GM04503 (cell line): ENCODE measurements around the gene TBX6.

Source experiments
- DNase-seq: peaks from one replicate; pipeline ENCODE4 v3.0.0-alpha.2; 2012; ENCODE audit warnings: low read depth

The TBX6 gene

DNA sequence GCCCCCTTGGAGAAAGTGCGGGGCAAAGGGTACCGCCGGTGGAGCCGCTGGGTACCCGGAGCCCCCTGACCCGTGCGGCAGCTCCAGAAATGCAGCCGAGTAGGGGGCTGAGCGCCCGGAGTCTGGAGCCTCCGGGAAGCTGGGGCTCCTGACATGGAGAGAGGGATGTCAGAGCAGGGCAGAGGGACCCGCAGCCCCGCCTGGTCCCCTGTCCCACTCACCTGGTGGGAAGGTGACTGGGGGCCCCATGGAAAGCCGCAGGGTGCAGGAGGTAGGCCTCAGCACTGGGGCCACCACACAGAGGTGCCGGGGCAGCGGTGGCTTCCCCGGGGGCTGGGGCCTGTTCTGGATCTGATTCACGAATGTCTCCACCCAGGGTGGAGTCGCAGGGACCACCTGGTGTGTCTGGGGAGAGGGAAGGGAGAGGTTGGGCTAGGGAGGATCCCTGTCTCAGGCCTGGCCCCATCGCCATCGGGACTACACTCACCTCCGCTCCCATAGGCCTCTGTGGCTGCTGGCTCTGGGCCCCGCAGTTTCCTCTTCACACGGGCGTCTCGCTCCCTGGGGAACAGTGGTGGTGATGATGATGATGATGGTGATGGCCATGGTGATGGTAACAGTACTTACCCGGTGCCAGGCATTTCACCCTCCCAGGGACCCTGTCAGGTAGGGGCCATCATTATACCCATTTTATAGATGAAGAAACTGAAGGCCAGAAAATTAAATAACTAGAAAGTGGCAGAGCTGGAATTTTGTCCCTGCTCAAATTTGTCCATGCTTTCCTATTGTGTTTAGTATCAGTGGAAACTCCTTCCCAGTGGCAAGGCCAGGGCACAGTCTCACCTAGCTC lies 5.2 kb downstream of the TBX6 start:
- no peak for DNase-seq

GRCh38 chr16:30085820-30086219 lies 5.9 kb downstream of the TBX6 start:
- DNase-seq = no peak

DNA sequence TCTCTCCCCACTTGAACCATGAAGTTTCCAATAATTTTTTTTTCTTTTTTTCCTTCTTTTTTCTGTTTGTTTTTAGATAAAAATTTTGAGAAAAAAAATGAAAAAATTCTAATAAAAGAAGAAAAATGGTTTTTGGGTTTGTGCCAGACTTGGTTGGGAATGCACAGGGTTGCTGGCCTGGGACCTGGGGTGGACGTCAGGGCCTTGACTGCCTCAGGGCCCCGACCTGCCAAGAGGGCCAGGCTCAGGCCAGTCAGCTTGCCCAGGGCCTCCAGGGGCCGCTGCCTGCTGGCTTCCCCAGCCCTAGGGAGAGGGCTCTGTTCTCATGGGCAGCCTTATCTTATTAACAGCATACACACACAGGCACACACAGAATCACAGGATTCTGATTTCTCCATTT lies 6.5 kb downstream of the TBX6 start:
- DNase-seq = no peak

DNA sequence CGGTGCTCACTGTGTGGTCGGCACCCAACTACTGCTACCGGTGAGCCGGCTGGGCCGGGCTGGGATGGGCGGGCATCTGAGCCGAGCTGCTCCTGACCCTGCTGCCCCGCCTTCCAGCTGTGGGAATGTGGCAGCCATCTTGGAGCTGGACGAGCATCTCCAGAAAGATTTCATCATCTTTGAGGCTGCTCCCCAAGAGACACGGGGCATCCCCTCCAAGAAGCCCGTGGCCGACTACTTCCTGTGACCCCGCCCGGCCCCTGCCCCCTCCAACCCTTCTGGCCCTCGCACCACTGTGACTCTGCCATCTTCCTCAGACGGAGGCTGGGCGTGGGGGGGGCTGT lies 6.9 kb downstream of the TBX6 start:
- no peak for DNase-seq

DNA sequence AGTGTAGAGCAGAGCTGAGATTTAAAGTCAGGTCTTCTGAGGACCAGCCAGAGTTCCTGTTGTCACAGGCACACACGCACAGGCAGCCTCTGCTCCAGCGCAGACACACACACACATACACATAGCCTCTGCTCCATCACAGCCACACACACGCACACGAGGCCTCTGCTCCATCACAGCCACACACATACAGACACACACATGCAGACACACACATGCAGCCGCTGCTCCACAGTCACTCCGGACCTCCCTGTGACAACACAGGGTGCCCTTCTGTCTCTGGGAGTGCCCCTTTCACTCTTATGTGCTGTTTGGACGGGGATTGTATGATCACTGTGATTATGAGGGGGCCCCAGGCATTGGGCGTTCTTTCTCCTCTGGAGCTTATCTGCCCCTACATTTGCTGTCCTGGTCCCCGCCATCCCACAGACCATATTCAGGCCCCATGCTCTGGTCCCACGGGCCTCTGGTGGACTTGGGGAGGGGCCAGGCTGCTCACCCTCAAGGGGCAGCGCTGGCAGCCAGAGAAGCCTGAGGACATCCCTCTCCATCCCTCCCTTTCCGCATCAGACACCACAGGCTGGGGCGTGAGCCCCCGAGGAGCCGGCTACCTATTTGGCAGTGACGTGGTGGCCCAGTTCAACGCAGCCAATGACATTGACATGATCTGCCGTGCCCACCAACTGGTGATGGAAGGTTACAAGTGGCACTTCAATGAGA lies 7.5 kb downstream of the TBX6 start:
- DNase-seq = no peak

DNA sequence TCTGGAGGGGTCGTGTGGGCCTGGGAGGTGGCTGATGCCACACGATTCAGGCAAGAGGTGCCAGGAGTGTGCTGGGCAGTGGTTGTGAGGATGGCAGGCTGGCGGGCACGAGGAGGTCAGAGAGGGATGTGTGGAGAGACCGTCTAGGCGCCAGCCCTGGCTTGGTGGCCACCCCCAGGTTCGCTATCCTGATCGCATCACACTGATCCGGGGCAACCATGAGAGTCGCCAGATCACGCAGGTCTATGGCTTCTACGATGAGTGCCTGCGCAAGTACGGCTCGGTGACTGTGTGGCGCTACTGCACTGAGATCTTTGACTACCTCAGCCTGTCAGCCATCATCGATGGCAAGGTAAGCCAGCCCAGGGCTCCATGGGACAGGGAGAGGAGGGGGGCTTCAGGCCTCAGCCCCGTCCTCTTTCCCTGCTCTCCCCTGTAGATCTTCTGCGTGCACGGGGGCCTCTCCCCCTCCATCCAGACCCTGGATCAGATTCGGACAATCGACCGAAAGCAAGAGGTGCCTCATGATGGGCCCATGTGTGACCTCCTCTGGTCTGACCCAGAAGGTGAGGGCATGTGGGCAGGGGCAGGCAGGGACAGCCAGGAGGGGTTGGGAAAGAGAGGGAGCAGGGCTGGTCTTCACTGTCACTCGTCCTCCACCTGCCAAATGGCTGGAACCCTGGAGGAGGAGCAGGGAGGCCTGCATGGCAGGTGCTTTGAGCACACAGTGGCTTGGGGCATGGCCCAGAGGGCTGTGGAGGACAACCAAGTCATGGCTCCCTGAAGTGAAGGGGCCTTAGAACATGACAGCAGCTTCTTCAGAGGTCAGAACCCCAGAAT lies 8.3 kb downstream of the TBX6 start:
- no peak for DNase-seq

- no peak for DNase-seq
Observed at GRCh38 chr16:30082545-30083090, 9.1 kb downstream of the TBX6 start.

DNA sequence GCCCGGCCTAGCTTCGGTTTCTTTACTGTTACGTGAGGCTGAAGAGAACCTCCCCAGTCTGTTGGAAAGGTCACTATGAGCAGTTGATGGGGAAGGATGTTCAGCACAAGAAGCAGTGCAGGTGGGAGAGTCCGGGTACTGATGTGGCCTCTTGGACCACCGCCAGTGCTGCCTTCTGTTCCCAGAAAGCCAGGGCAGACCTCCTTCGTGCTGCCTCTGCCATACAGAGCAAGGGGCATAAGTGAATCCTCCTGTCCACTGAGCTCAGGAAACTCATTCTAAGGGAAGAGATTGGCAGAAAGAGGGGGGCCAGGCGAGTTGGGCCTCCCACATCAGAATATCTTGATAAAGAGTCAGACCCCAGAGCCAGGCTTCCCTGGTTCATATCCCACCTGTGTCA lies 12.2 kb downstream of the TBX6 start:
- DNase-seq = no peak

DNA sequence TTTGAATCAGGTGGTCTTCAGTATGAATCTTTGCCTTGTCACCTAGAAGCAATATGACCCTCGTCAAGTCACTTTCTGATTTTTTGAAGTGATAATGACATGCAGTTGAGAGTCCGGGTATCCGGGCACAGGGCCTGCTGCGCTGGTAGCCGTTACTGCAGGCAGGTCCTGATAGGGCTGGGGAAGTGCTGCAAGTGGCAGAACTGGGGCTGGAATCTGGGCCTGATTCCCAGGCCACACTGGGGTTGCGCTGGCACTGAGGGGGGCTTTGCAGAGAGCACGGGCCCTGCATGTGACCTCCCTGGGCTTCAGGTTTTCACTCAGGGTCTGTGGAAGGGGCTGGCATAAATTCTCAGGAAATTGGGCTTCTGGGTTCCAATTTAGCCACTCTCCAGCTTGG lies 13.0 kb downstream of the TBX6 start:
- no peak for DNase-seq

DNA sequence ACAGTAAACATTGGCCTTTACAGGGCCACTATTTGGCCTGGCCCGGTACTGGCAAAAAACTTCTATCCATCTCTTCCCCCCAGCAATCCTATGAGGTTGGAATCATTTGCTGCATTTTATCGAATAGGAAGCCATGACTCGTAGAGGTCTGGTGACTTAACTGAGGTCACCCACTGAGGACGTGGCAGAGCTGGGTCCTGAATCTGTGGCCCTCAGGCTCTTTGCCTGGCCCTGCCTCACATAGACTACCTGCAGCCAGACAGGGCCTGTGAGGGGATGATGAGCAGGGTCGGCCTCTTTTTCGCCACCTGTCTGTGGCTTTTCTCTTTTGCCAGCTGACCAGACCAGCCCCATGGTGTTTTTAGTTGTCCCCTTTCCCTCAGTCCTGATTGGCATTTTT lies 14.1 kb downstream of the TBX6 start:
- DNase-seq = no peak

- DNase-seq = no peak
Observed at GRCh38 chr16:30076276-30076791, 15.4 kb downstream of the TBX6 start.

DNA sequence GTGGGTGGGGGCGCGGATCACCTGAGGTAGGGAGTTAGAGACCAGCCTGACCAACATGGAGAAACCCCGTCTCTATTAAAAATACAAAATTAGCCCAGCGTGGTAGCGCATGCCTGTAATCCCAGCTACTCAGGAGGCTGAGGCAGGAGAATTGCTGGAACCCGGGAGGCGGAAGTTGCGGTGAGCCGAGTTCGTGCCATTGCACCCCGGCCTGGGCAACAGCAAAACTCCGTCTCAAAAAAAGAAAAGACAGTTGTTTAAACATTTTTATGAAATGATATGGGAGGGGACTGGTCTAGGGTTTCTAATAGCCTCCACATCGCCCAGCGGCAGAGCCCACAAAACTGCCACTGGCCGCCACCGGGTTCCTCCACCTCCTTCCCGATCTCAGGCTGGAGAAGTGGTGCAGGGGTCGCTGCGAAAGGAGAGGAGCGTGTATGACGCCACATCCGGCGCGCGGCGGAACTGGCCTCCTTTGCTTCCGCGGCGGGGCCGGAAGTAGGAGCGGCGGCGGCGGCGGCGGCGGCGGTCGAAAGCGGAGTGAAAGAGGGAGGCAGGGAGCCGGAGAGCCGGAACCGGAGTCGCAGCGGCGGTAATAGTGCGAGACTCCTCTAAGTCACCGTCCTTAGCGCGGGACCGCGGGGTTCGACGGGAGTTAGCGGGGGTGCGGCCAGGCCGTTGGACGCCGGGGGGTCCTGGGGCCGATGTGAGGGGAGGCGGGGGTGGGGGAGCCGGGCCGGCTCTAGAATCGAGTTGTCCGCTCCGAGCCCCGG lies 16.0 kb downstream of the TBX6 start, which contains the start of gene PPP4C:
TSS of gene PPP4C (plus strand) at position 492 of the 773 bp plus-strand sequence. CDS start 384 bp downstream, outside the sequence.
- peak; percentile 46 for DNase-seq

- no peak for DNase-seq
Observed at GRCh38 chr16:30070490-30070889, 21.2 kb downstream of the TBX6 start.

GRCh38 chr16:30069611-30070462 lies 21.9 kb downstream of the TBX6 start:
- no peak for DNase-seq

DNA sequence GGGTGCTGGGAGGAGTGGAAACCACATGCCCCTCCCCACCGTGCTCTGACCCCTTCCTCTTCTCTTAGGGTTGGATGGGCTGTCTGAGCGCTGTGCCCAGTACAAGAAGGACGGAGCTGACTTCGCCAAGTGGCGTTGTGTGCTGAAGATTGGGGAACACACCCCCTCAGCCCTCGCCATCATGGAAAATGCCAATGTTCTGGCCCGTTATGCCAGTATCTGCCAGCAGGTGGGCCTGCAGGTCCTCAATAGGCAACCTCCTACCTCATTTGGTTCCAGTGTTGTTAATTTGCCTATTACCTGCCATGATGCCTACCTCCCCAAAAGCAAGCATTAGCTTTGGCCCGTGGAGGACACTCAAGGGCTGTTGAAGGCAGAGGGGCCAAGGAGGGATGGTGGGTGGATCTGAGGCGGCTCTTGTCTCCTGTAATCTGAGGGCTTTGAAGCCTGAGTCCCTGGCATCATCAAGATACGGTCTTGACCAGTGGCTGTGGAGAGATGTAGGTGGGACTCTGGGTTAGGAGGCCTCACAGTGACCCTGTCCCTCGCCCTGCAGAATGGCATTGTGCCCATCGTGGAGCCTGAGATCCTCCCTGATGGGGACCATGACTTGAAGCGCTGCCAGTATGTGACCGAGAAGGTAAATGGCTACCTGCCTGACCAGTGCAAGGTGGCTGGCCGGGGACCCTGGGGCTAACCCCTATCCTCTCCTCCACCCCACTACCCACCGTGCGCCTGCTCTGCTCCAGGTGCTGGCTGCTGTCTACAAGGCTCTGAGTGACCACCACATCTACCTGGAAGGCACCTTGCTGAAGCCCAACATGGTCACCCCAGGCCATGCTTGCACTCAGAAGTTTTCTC lies 22.7 kb downstream of the TBX6 start:
- DNase-seq = no peak

DNA sequence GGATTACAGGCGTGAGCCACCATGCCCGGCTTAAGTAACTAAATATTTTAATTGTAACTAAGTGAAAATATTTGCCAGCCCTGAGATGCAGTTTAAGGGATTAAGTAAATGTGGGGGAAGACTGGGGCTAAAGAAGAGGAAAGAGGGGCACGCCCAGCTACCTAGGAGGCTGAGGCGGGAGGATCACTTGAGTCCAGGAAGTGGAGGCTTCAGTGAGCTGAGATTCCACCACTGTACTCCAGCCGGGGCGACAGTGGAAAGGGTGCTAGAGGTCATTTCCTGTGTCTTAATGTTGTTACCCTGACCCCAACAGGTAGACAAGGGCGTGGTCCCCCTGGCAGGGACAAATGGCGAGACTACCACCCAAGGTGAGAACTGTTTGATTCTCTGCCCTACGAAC lies 23.4 kb downstream of the TBX6 start:
- no peak for DNase-seq

- no peak for DNase-seq
Observed at GRCh38 chr16:30067584-30067916, 24.2 kb downstream of the TBX6 start.

GRCh38 chr16:30066761-30067583 lies 24.8 kb downstream of the TBX6 start:
- no peak for DNase-seq
